Measurements from ENCODE around the gene SMCO4. TPM values are rescaled to one million over a fixed set of nuclear protein-coding genes. Genes with fewer than 3 reads are reported as not detected.

Gene SMCO4
- total RNA-seq, 1 donor from 2014 or later: 73.5 TPM

DNA sequence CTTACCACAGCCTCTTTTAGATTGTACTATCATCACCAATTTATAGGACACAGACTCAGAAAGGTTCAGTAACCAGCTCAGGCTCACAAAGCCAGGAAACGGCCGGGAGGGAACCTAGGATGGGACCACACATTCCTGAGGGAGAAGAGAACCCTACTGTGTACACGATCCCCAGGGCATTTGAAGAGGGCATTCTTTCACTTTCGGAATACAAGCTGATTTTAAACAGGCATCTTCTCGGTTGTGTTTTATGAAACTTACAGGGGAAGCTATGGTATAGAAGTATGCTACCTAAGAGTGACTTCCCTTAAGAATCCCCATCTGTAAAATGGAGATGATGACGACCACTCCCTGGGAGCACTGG, 19.0 kb downstream of the SMCO4 start:
- TF ChIP-seq, protein P1, sequence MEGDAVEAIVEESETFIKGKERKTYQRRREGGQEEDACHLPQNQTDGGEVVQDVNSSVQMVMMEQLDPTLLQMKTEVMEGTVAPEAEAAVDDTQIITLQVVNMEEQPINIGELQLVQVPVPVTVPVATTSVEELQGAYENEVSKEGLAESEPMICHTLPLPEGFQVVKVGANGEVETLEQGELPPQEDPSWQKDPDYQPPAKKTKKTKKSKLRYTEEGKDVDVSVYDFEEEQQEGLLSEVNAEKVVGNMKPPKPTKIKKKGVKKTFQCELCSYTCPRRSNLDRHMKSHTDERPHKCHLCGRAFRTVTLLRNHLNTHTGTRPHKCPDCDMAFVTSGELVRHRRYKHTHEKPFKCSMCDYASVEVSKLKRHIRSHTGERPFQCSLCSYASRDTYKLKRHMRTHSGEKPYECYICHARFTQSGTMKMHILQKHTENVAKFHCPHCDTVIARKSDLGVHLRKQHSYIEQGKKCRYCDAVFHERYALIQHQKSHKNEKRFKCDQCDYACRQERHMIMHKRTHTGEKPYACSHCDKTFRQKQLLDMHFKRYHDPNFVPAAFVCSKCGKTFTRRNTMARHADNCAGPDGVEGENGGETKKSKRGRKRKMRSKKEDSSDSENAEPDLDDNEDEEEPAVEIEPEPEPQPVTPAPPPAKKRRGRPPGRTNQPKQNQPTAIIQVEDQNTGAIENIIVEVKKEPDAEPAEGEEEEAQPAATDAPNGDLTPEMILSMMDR (IDR thresholded peaks at IDR 0.05): no peak
- no peaks in the 10 kb centered on the region for H3K9me3 ChIP-seq
- H3K27me3 ChIP-seq (ENCODE audit: low read depth): no peaks in the 10 kb centered on the region
- H3K4me1 ChIP-seq: peaks cover 59% of the 10 kb centered on the region
- DNase-seq (no peak), ATAC-seq (peak; percentile 19 to 28)
- no peaks in the 10 kb centered on the region for H3K36me3 ChIP-seq
- intact Hi-C loops (cut with DNase I): no loop called here
- H3K27ac ChIP-seq: peak overlapping the region; percentile 54
- H3K4me3 ChIP-seq: peak overlapping the region; percentile 17

DNA sequence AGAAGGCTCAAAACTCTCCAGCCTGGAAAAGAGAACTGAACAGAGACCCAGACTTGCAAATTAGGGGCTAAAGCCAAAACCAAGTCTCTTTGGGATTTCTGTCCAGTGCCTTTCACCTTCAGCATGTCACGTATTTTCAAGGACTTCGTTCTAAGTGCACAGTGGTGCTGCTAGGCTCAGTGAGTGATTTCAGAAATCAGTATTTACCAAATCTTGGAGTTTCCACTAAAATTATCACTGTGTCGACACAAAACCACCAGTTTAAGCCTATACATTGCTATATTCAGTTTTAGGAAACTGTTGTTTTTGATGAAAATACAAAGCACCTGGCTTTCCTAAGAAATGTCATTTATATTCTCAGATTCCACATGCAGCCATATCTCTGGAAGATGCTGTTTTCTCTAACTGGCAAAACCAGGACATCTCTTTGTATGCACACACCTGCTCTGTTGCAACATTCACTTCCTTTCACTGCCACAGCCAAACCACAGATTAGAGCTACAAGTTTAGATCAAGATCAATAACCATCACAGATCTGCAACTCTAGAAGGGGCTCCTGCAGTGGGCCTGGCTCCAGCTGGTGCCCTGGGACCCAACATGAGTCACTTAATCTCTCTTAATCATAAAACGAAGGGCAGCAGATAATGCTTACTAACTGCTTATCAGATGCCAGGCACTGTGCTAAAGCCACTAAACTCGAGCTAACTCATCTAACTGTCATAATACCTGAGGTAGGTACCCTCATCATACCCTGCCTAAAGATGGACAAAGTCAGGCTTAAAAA, 22.3 kb downstream of the SMCO4 start:
- DNase-seq (no peak), ATAC-seq (no peak)
- peaks cover 30% of the 10 kb centered on the region for H3K4me1 ChIP-seq
- no peak overlapping the region for H3K4me3 ChIP-seq
- intact Hi-C loops (cut with DNase I): no loop called here
- no peak overlapping the region for H3K27ac ChIP-seq
- no peaks in the 10 kb centered on the region for H3K9me3 ChIP-seq
- H3K36me3 ChIP-seq: no peaks in the 10 kb centered on the region
- TF ChIP-seq, protein P1 (IDR thresholded peaks at IDR 0.05): no peak
- no peaks in the 10 kb centered on the region for H3K27me3 ChIP-seq (ENCODE audit: low read depth)

DNA sequence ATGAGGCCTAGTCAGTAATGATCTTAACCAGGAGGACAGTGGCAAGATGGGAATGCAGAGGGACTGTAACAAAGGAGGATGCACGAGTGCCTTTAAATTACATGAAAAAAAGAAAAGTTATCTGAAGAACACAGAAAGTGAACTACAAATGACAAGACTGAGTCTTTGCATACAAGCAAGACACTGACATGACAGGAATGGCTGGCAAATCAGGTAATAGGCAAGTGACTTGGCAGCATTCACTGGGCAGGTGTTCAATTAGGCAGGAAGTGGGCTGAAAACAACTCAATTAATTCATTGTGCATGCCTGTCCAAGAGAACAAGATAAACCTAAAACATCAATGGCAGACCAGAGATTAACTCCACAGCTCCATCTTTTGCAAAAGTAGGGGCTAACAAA, 24.0 kb downstream of the SMCO4 start:
- ATAC-seq: no peak
- peaks cover 24% of the 10 kb centered on the region for H3K4me1 ChIP-seq
- no peaks in the 10 kb centered on the region for H3K27me3 ChIP-seq (ENCODE audit: low read depth)
- no peak for DNase-seq
- H3K4me3 ChIP-seq: no peak overlapping the region
- no peak overlapping the region for H3K27ac ChIP-seq
- intact Hi-C loops (cut with DNase I): no loop called here
- TF ChIP-seq, protein P1 (IDR thresholded peaks at IDR 0.05): no peak
- no peaks in the 10 kb centered on the region for H3K9me3 ChIP-seq
- no peaks in the 10 kb centered on the region for H3K36me3 ChIP-seq

DNA sequence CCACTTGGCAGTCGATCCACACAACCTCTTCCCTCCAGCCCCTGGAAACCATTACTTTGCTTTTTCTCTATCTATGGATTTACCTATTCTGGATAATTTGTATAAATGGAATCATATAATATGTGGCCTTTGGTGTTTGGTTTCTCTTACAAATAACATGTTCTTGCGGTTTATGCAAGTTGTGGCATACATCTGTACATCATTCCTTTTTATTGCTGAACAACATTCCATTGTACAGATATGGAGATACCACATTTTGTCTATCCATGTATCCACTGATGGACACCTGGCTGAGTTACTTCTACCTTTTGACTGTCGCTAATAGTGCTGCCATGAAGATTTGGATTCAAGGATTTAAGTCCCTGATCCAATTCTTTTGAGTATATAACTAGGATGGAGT, 25.1 kb downstream of the SMCO4 start:
- TF ChIP-seq, protein P1 (IDR thresholded peaks at IDR 0.05): no peak
- ATAC-seq: no peak
- intact Hi-C loops (cut with DNase I): no loop called here

DNA sequence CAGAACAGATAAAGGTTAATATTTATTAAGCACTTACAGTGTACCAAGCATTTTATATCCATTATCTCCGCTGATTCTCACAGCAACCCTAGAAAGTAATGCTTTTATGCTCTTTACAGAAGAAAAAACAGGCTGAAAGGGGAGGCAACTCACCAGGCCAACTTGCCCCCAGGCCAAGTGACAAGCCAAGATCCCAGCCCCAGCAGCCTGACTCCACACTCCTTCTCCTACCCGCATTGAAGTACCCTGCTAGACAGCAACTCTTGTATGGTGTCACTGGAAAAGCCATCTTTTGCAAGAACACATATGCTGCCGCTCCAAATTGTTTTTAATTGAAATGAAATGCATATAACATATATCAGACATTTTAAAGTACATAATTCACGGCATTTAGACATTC, 25.6 kb downstream of the SMCO4 start:
- intact Hi-C loops (cut with DNase I): no loop called here
- TF ChIP-seq, protein P1 (IDR thresholded peaks at IDR 0.05): no peak
- Histone ChIP-seq H3K27ac (no peak overlapping the region), H3K4me1 (peaks cover 11% of the 10 kb centered on the region), H3K36me3 (no peaks in the 10 kb centered on the region), H3K4me3 (no peak overlapping the region), H3K9me3 (no peaks in the 10 kb centered on the region), H3K27me3 (ENCODE audit: low read depth) (no peaks in the 10 kb centered on the region)
- ATAC-seq (no peak), DNase-seq (no peak)

More for the DNA sequence above, 25.1 kb downstream of the SMCO4 start:
- no peaks in the 10 kb centered on the region for H3K36me3 ChIP-seq
- no peaks in the 10 kb centered on the region for H3K27me3 ChIP-seq (ENCODE audit: low read depth)
- no peaks in the 10 kb centered on the region for H3K9me3 ChIP-seq
- no peak overlapping the region for H3K4me3 ChIP-seq
- no peak overlapping the region for H3K27ac ChIP-seq
- no peak for DNase-seq
- H3K4me1 ChIP-seq: peaks cover 13% of the 10 kb centered on the region

All from lower lobe of right lung (tissue), 2 donors.